Thoracic aorta (tissue), 2 donors: ENCODE measurements around the gene OR2V1. TPM values are rescaled to one million over a fixed set of nuclear protein-coding genes. Genes with fewer than 3 reads are reported as not detected.
"Not testable (repeated sequence)": the region's sequence is repeated elsewhere in the genome, so short reads cannot be mapped to it uniquely, and the experiment has no call there.

Experiments
- ATAC-seq: fragments of 150-250 bp; one replicate; pipeline ENCODE4 v1.8.0; 2017; ENCODE audit warnings: low read depth; ENCODE audit not compliant: insufficient number of reproducible peaks, low FRiP score
- DNase-seq: peaks from one replicate; pipeline ENCODE4 v3.0.0-alpha.2; 2020; ENCODE audit warnings: low spot score
- H3K27ac ChIP-seq, 2 donors: fragments of 200-600 bp; sonication (generic); 1 replicate in 1 of 2; 2 replicates in 1 of 2; pipeline ENCODE4 v1.5.1; 2016; ENCODE audit warnings: mild to moderate bottlenecking in 2 of 2, moderate library complexity in 2 of 2
- H3K27me3 ChIP-seq: fragments of 200-600 bp; sonication (generic); replicated peaks from 2 replicates; pipeline ENCODE4 v1.6.0; 2016; ENCODE audit warnings: mild to moderate bottlenecking; ENCODE audit not compliant: insufficient read depth
- H3K36me3 ChIP-seq: fragments of 200-600 bp; sonication (generic); one replicate; pipeline ENCODE4 v1.5.1; 2016
- H3K4me1 ChIP-seq, 2 donors: fragments of 200-600 bp; sonication (generic); 1 replicate in 1 of 2; 2 replicates in 1 of 2; pipeline versions ENCODE4 v1.5.1 to v1.6.0; 2016; ENCODE audit warnings: low read depth in 2 of 2, mild to moderate bottlenecking in 1 of 2; ENCODE audit not compliant: control insufficient read depth in 1 of 2
- H3K4me3 ChIP-seq: fragments of 200-600 bp; sonication (generic); 2 replicates; pipeline ENCODE4 v1.5.1; 2016; ENCODE audit warnings: mild to moderate bottlenecking
- H3K9me3 ChIP-seq: fragments of 200-600 bp; sonication (generic); 2 replicates; pipeline ENCODE4 v1.5.1; 2016
- CTCF ChIP-seq: fragments of 200-600 bp; sonication (generic); IDR thresholded peaks from one replicate; pipeline ENCODE4 v1.5.1; 2019; ENCODE audit warnings: antibody characterized with exemption
- total RNA-seq, 2 donors: library from RNA; depleted of rRNA; stranded (reverse); fragments of >200 nt; gene quantifications; one replicate each; pipeline versions ENCODE4 v1.1.0 to v1.2.3, GENCODE V29; 2016

The OR2V1 gene
- total RNA-seq, result not detected

GRCh38 chr5:181130832-181131496, at the start of gene OR2V1:
Gene OR2V1 (minus strand): TSS chr5:181131169. CDS start chr5:181125304, 5,865 bp downstream.
- no peak for DNase-seq
- H3K27ac ChIP-seq, result no peak within 1 kb of the TSS
- no peak within 1 kb of the TSS for H3K4me3 ChIP-seq
- H3K4me1 ChIP-seq, result no peaks in the 10 kb centered on the region
- TF ChIP-seq CTCF, result no peak
- no peak for ATAC-seq
- H3K9me3 ChIP-seq, result no peaks in the 10 kb centered on the region
- H3K36me3 ChIP-seq, result no peaks in the 10 kb centered on the region
- H3K27me3 ChIP-seq, result no peaks in the 10 kb centered on the region

DNA sequence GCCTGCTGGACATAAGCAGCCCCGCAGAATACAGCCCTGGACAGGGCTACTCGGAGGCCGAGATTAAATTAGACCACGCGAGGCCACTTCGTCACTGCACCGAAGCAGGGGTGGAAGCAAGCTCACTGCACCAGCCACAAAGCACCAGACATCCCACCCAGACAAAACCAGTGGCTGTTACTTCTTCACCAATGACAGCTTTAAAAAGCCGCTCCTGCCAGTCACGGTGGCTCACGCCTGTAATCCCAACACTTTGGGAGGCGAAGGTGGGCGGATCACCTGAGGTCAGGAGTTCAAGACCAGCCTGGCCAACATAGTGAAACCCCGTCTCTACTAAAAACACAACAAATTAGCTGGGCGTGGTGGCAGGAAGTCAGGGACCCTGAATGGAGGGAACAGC, 46.6 kb upstream of the OR2V1 start:
- not testable (repeated sequence) for ATAC-seq, H3K27me3 ChIP-seq, H3K27ac ChIP-seq, DNase-seq, H3K4me3 ChIP-seq, H3K9me3 ChIP-seq, H3K4me1 ChIP-seq, H3K36me3 ChIP-seq

DNA sequence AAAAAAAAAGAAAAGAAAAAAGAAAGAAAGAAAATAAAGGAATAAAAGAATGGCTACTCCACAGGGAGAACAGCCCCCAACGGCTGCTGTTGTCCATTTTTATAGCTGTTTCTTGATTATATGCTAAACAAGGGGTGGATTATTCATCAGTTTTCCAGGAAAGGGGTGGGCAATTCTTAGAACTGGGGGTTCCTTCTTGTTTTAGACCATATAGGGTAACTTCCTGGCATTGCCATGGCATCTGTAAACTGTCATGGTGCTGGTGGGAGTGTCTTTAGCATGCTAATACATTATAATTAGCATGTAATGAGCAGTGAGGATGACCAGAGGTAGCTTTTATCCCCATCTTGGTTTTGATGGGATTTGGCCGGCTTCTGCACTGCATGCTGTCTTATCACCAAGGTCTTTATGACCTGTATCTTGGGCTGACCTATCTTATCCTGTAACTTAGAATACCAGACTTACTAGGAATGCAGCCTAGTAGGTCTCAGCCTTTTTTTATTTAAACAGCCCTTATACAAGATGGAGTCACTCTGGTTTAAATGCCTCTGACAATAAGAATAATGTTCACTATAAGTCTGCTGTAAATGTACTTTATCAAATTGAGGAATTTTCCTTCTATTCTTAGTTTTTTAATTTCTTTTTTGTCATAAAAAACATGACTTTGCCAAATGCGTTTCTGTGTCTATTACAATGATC, 45.4 kb upstream of the OR2V1 start:
- Histone ChIP-seq H3K27me3 (peaks cover 3% of the 10 kb centered on the region), H3K27ac (no peak overlapping the region), H3K36me3 (no peaks in the 10 kb centered on the region), H3K4me3 (no peak overlapping the region), H3K9me3 (no peaks in the 10 kb centered on the region), H3K4me1 (peaks cover 0 to 7% of the 10 kb centered on the region in 2 donors)
- no peak for DNase-seq
- ATAC-seq, result no peak
- no peak for TF ChIP-seq CTCF

GRCh38 chr5:181173420-181174342, 42.7 kb upstream of the OR2V1 start:
- H3K27me3 ChIP-seq, result peaks cover 22% of the 10 kb centered on the region
- peak overlapping the region; percentile 23 for H3K4me3 ChIP-seq
- no peak for TF ChIP-seq CTCF

DNA sequence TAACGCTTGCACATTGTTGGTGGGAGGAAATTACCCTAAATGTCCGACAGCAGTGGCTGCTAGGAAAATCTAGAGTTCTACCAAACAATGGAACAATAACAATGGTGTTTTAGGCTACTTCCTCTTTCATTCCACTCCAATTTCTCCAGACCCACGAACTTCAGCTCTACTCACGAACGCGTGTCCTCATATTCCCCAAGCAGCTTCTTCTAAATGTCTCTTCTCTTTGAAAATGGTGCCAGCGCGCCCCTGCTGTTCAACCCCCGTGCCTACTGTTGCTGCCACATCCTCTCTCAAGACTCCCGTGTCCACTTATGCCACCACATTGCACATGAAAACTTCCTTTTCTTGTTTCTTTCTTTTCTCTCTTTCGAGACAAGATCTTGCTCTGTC, 42.1 kb upstream of the OR2V1 start:
- TF ChIP-seq CTCF, result peak; percentile 19
- DNase-seq, result no peak
- H3K36me3 ChIP-seq, result no peaks in the 10 kb centered on the region
- no peak for ATAC-seq
- H3K9me3 ChIP-seq, result no peaks in the 10 kb centered on the region
- no peak overlapping the region for H3K27ac ChIP-seq
- H3K4me3 ChIP-seq, result peak overlapping the region; percentile 23
- H3K27me3 ChIP-seq, result peaks cover 26% of the 10 kb centered on the region
- peaks cover 0 to 12% of the 10 kb centered on the region in 2 donors for H3K4me1 ChIP-seq

More at GRCh38 chr5:181173420-181174342, 42.7 kb upstream of the OR2V1 start:
- no peaks in the 10 kb centered on the region for H3K9me3 ChIP-seq
- H3K27ac ChIP-seq, result no peak overlapping the region
- peaks cover 0 to 12% of the 10 kb centered on the region in 2 donors for H3K4me1 ChIP-seq
- H3K36me3 ChIP-seq, result no peaks in the 10 kb centered on the region
- no peak for ATAC-seq
- no peak for DNase-seq
